NCI-H1417 (cell line): ENCODE data around the gene TMEM108.

Source experiments
- DNase-seq, 3 experiments: peaks; one replicate each; lab custom pipeline; 2025; lab: John Stamatoyannopoulos, UW

TMEM108 gene

GRCh38 chr3:133418361-133418760 is 380.2 kb downstream of the TMEM108 start:
- DNase-seq, result no peak

DNA sequence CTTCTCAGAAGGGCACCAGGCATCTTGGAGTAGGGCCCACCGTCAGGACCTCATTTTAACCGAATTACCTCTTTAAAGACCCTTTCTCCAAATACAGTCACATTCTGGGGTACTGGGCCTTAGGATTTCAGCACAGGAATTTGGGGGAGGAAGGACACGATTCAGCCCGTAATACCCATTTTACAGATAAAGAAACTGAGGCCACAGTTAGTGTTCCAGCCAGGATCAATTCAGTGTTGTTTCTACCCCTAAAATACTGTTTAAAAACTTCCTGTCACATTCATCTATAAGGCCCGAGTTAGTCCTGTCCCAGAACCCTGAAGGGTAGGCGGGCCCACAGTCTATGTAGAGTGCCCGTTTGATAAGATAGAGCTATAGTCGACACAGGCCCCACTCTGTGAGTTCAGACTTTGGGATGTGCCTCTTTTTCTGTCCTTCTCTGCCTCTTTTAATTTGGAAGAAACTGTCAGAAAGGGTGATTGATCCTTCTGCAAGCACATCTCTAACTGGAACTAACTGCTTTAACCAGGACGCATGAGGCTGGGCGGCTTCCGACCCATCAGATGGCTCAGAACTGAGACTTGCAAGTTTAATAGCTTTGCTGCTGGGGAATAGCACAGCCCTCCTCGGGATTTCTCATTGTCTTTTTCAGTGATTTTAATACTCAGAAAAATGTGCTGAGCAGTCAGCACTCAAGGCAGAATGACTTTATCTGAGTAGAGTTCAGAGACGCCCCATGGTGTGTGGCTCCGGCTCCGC is 381.1 kb downstream of the TMEM108 start:
- no peak for DNase-seq

GRCh38 chr3:133424937-133425869 is 387.0 kb downstream of the TMEM108 start:
- no peak for DNase-seq

DNA sequence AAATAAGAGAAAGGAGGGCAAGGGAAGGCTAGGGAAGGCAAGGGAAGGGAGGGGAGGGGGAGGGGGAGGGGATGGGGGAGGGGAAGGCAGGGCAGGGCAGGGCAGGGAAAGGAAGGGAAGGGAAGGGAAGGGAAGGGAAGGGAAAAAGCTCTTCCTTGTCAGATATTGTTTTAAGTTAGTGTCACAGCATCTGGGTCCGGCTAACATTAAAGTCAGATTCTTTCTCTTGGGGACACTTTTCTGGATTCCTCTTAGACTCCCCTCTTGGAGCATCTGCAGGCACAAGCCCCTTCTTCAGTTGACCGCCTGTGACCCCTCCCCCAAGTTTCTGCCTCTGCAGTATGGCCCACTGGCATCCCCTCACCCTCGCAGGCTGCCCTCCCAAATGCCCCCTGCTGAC is 387.7 kb downstream of the TMEM108 start:
- no peak for DNase-seq

DNA sequence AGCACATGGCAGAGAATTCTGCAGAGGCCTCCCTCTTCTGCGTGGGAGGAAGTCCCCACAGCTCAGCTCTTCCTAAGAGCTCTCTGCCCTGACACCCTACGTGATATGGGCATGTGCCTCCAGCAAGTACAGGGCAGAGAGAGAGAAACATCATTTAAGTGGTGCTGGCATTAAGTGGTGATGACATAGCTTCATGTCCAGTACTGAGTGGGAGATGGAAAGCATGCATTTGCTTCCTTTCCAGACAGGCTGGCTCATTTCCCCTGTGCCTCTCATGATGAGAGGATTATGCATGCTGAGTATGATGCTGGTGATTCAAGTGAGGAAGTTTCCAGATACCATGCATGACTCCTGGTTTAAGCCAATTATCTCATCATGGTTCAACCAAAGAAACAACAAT is 388.5 kb downstream of the TMEM108 start:
- DNase-seq, result no peak

DNA sequence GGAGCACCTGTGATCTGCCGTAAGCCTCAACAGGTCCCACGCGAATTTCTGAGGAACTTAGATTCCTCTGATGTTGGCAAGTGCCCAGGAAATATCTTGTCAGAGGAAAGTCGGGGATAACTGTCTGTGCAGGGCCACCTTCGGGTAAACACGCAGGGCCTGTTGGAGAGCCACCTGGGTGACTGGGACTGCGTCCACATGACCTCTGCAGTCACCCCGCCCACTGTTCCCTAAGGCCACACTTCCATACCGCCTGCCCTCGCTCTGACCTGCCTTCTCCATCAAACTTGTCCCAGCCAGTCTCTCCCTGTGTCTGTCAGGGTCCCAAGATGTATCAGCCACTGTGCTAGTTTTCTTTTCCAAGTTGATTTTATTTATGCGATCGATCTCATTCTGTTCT is 390.4 kb downstream of the TMEM108 start:
- DNase-seq, result no peak

GRCh38 chr3:133429063-133429462 is 390.9 kb downstream of the TMEM108 start:
- no peak for DNase-seq

- no peak for DNase-seq
Measured at GRCh38 chr3:133439563-133439962, 401.4 kb downstream of the TMEM108 start.

- DNase-seq, result no peak
Measured at GRCh38 chr3:133440652-133441051, 402.5 kb downstream of the TMEM108 start.

- DNase-seq, result no peak
Measured at GRCh38 chr3:133441867-133442270, 403.7 kb downstream of the TMEM108 start.

DNA sequence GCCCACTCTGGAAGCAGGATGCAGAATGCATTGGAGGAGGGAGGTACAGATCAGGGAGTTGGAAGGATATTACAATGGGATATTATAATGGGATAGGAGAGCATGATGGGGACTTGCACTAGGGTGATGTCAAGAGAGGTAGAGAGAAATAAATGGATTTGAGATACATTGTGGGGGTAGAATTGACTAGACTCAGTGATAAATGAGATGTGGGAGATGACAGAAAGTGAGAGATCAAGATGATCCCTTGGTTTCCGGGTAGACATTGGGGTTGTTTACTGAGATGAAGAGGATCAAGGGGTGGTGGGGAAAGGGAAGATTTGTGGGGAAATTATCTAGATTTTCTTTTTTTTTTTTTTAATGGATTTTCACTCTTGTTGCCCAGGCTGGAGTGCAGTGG is 404.3 kb downstream of the TMEM108 start:
- DNase-seq, result no peak

DNA sequence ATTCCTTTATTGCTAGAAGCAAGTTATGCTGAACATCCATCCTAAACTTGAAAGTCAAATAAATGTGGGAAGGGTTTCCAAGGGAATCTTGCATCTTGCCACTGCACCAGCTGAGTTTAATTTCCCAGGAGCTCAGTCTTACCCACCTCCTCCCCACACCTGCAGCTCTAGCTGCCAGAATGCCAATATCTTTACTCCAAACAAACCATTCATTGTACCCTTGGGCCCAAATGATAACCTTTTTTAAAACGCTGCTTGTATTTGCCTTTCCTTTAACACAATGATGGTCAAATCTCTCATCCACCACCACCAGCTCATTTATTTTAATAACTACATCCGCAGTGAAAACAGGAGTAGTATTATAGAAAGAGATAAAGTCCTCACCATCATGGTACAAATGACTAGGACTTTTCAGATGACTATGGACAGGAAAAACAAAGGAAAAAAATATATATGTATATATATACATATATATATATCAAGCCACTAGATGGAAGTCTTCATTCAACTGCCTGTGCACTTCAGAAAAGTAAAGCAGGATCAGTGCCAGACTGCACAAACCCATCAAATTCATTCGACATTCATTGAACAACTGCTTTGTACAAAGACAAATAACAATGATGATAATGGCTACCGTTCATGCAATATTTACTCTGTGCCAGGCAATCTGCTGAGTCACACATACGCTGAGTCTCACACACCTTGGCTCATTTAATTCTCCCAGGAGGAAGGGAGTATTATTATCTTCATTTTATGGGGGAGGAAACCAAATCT is 405.6 kb downstream of the TMEM108 start:
- DNase-seq, result peak; percentile 15 to 63 (median 35)

DNA sequence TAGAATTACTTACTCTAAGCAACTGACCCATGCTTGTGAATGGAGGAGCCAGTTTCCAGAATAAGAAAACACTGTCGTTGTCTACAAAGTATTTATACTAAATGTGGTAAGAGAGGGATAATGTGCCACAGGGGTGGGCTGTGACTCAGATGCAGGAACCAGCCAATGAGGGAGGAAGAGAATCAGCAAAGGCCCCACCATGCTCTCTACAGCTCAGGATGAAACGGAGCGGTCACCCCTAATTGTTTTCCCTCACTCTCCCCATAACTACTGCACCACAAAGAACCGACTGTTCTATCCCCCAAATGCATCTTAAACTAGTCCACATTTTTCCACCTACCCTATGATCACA is 406.2 kb downstream of the TMEM108 start:
- DNase-seq, result no peak

- DNase-seq, result peak in 1 of 3 experiments; percentile 30
Measured at GRCh38 chr3:133445108-133445507, 406.9 kb downstream of the TMEM108 start.
